Suprapubic skin (tissue), 4 donors: ENCODE measurements around the gene PUS1.

Experiments
- CTCF ChIP-seq, 2 donors: fragments of 200-600 bp in 1 of 2; fragments of 450-650 bp in 1 of 2; sonication (generic) in 1 of 2; IDR thresholded peaks; one replicate each; pipeline ENCODE4 v1.5.1; 2016 to 2019; ENCODE audit warnings: antibody characterized with exemption in 2 of 2, mild to moderate bottlenecking in 1 of 2, moderate library complexity in 1 of 2
- EP300 ChIP-seq: sonication (generic); formaldehyde crosslinking; IDR thresholded peaks from one replicate; pipeline ENCODE4 v1.6.1; 2017; ENCODE audit warnings: antibody characterized with exemption
- POLR2AphosphoS5 ChIP-seq, 3 donors: sonication (generic); formaldehyde crosslinking; IDR thresholded peaks; one replicate each; pipeline ENCODE4 v1.6.1; 2017; ENCODE audit warnings: antibody characterized with exemption in 3 of 3

GRCh38 chr12:131975228-131975627, 46.2 kb downstream of the PUS1 start:
- TF ChIP-seq POLR2AphosphoS5 (IDR thresholded peaks at IDR 0.05) (no peak), CTCF (IDR thresholded peaks at IDR 0.05) (no peak), EP300 (no peak)
